K562 (cell line): ENCODE results near the gene PTPN18. TPM values are rescaled to one million over a fixed set of nuclear protein-coding genes. Genes with fewer than 3 reads are reported as not detected.
A peak's percentile ranks its signal among the peaks of the same experiment; 100 is the strongest.

Source experiments
- ASH1L ChIP-seq: fragments of 450-650 bp; IDR thresholded peaks from 2 replicates; pipeline ENCODE4 v1.6.1; 2018; ENCODE audit warnings: borderline replicate concordance, mild to moderate bottlenecking, low read depth; ENCODE audit not compliant: partially characterized antibody
- CCNT2 ChIP-seq: IDR thresholded peaks from 2 replicates; pipeline ENCODE4 v1.6.1; 2011; ENCODE audit warnings: borderline replicate concordance, low read depth, mild to moderate bottlenecking, moderate library complexity, mixed read lengths, low read length; ENCODE audit not compliant: insufficient read length; ENCODE audit errors: extremely low read depth
- CEBPB ChIP-seq: fragments of 450-650 bp; IDR thresholded peaks from 2 replicates; pipeline ENCODE4 v1.6.1; 2016; ENCODE audit warnings: missing genetic modification characterization, missing compliant biosample characterization
- CSDE1 ChIP-seq, 2 experiments: fragments of 450-650 bp; IDR thresholded peaks; 2 replicates each; pipeline ENCODE4 v1.6.1; 2016; ENCODE audit warnings: mild to moderate bottlenecking in 1 of 2
- HDAC1 ChIP-seq, 2 experiments: fragments of 450-650 bp; IDR thresholded peaks; 2 replicates each; pipeline ENCODE4 v1.6.1; 2016 to 2017; ENCODE audit warnings: inconsistent platforms in 1 of 2, mild to moderate bottlenecking in 1 of 2, moderate library complexity in 1 of 2
- HMG20A ChIP-seq: fragments of 450-650 bp; formaldehyde crosslinking; conservative IDR thresholded peaks from 2 replicates; pipeline ENCODE4 v1.4.0; 2020; ENCODE audit warnings: mild to moderate bottlenecking, mixed read lengths
- NCOA2 ChIP-seq, 2 experiments: fragments of 450-650 bp; IDR thresholded peaks; 2 replicates each; pipeline ENCODE4 v1.6.1; 2018; ENCODE audit warnings: mild to moderate bottlenecking in 2 of 2, moderate library complexity in 1 of 2; ENCODE audit not compliant: partially characterized antibody in 2 of 2
- NFATC3 ChIP-seq: fragments of 450-650 bp; IDR thresholded peaks from 2 replicates; pipeline ENCODE4 v1.6.1; 2017; ENCODE audit warnings: mild to moderate bottlenecking
- NR0B1 ChIP-seq: fragments of 450-650 bp; IDR thresholded peaks from one replicate; pipeline ENCODE4 v1.6.1; 2018; ENCODE audit warnings: mild to moderate bottlenecking, moderate library complexity; ENCODE audit not compliant: partially characterized antibody
- RFX1 ChIP-seq: fragments of 450-650 bp; IDR thresholded peaks from 2 replicates; pipeline ENCODE4 v1.6.1; 2016; ENCODE audit warnings: mild to moderate bottlenecking, moderate library complexity
- SAFB2 ChIP-seq: fragments of 200-400 bp; formaldehyde crosslinking; IDR thresholded peaks from 2 replicates; pipeline ENCODE4 v1.6.1; 2018; ENCODE audit warnings: borderline replicate concordance, low read length, low read depth, moderate library complexity; ENCODE audit not compliant: severe bottlenecking
- TAF1 ChIP-seq: IDR thresholded peaks from 2 replicates; pipeline ENCODE4 v1.6.1; 2011; ENCODE audit warnings: mild to moderate bottlenecking, low read length, moderate library complexity; ENCODE audit not compliant: insufficient read depth, control insufficient read depth, severe bottlenecking; ENCODE audit errors: extremely low read depth
- TEAD2 ChIP-seq: fragments of 450-650 bp; IDR thresholded peaks from 2 replicates; pipeline ENCODE4 v1.6.1; 2016; ENCODE audit warnings: missing genetic modification characterization, control low read depth, missing compliant biosample characterization
- XRCC4 ChIP-seq: IDR thresholded peaks from one replicate; pipeline ENCODE4 v1.6.1; 2011; ENCODE audit not compliant: insufficient read depth, insufficient read length; ENCODE audit errors: extremely low read depth
- ZNF696 ChIP-seq: fragments of 250-450 bp; sonication (Bioruptor Pico); conservative IDR thresholded peaks from 2 replicates; pipeline ENCODE4 v1.4.0; 2020; ENCODE audit warnings: mild to moderate bottlenecking, moderate library complexity
- ZNF699 ChIP-seq: fragments of 250-450 bp; sonication (Bioruptor Pico); IDR thresholded peaks from 2 replicates; pipeline ENCODE4 v1.8.0; 2021; ENCODE audit warnings: mild to moderate bottlenecking, moderate library complexity; ENCODE audit not compliant: insufficient replicate concordance
- ZNF740 ChIP-seq, 3 experiments: fragments of 200-800 bp in 1 of 3; sonication (Bioruptor generic) in 1 of 3; sonication (generic) in 1 of 3; formaldehyde crosslinking in 1 of 3; IDR thresholded peaks; 2 replicates each; pipeline versions ENCODE4 v1.6.1 to v1.8.0; 2016 to 2022; ENCODE audit warnings: mild to moderate bottlenecking in 2 of 3, missing compliant biosample characterization in 2 of 3, missing genetic modification characterization in 2 of 3, missing genetic modification reagents in 1 of 3
- ZZZ3 ChIP-seq: fragments of 450-650 bp; IDR thresholded peaks from 2 replicates; pipeline ENCODE4 v1.6.1; 2016; ENCODE audit warnings: antibody characterized with exemption, mild to moderate bottlenecking, moderate library complexity
- polyA plus RNA-seq, 8 experiments: library from polyadenylated mRNA; depleted of rRNA in 4 of 8; stranded (reverse) in 5 of 8; unstranded in 3 of 8; fragments of >200 nt; fragmentation: Nextera tagmentation in 2 of 8; fragmentation: Illumina TruSeq in 1 of 8; extraction: Ambion mirVana in 2 of 8; extraction: Trizol in 1 of 8; gene quantifications; 2 replicates each; pipeline versions ENCODE4 v1.2.1 to v1.2.3, GENCODE V29; 2011 to 2014; ENCODE audit warnings: inconsistent platforms in 1 of 8, missing spikeins in 1 of 8
- total RNA-seq, 7 experiments: library from RNA; depleted of rRNA in 6 of 7; stranded (reverse); fragments of >200 nt in 6 of 7; fragmentation: Illumina TruSeq in 2 of 7; extraction: Trizol in 2 of 7; gene quantifications; 2 replicates each; pipeline versions ENCODE4 v1.2.1 to v1.2.3, GENCODE V29; 2011 to 2021; ENCODE audit warnings: low replicate concordance in 1 of 7
- TF ChIP-seq, protein P1 (sequence below): fragments of 450-650 bp; formaldehyde crosslinking; IDR thresholded peaks from 2 replicates; pipeline ENCODE4 v1.4.0; 2020; ENCODE audit warnings: mild to moderate bottlenecking, moderate library complexity
- TF ChIP-seq, protein P2 (sequence below): fragments of 450-650 bp; conservative IDR thresholded peaks from 2 replicates; pipeline ENCODE4 v1.6.1; 2016; ENCODE audit warnings: missing genetic modification characterization, low read depth, mild to moderate bottlenecking, missing compliant biosample characterization, moderate library complexity

The PTPN18 gene
- total and polyA plus RNA-seq, 9 of the 15 experiments (the other 6 are each of a cell fraction or from before 2014, with no cell fraction given): 11.6 to 90.7 (median 49.6) TPM

DNA sequence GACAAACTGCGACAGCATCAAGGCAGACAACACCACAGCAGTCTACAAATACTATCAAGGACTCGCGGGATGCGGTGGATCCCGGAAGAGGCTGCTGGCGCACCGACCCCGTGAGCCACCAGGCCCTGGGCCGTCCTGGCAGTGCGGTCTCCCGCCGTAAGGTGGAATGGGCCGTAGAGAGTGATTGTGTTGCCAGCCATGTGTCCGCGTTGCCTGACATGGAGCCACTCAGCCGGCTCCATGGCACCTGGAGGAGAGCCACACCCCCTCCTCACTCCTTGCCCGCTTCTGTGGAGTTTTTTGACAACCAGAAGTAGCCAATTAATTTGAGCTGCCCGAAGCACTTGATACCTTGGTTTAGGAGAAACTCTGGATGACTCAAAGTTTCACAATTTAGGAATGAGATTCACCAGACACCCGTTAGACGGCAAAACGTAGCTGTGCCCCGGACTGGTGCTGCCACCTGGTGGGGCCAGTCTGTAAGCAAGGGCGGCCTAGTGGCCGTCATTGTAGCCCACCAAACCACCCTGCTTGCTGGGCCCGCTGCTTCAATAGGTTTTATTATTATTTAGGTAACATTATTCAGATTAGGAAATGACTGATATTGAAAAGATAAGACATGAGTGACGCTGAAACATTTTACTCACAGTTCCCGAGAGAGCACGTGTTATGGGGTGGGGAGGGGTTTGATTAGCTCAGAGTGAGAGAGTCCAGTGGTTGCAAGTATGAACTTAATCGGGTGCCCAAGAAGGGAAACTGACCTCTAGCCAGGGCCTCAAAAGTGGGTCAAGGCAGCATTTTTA is 23.4 kb upstream of the PTPN18 start (continued):
- TF ChIP-seq CEBPB (peak; percentile 71), CCNT2 (no peak), RFX1 (no peak), XRCC4 (no peak), TEAD2 (tag) (no peak), ZNF740 (CRISPR knock-in tag; IDR thresholded peaks at IDR 0.05) (no peak), ZNF740 (tag; IDR thresholded peaks at IDR 0.05) (no peak), NR0B1 (no peak), ZZZ3 (no peak), ZNF699 (CRISPR knock-in tag) (no peak), SAFB2 (no peak), CSDE1 (IDR thresholded peaks at IDR 0.05) (no peak), ZNF696 (CRISPR knock-in tag) (no peak), ASH1L (no peak), NFATC3 (no peak), TAF1 (no peak), HDAC1 (IDR thresholded peaks at IDR 0.05) (no peak), HMG20A (no peak), NCOA2 (IDR thresholded peaks at IDR 0.05; ENCODE audit: partially characterized antibody in 2 of 2) (no peak)
- TF ChIP-seq, protein P1, sequence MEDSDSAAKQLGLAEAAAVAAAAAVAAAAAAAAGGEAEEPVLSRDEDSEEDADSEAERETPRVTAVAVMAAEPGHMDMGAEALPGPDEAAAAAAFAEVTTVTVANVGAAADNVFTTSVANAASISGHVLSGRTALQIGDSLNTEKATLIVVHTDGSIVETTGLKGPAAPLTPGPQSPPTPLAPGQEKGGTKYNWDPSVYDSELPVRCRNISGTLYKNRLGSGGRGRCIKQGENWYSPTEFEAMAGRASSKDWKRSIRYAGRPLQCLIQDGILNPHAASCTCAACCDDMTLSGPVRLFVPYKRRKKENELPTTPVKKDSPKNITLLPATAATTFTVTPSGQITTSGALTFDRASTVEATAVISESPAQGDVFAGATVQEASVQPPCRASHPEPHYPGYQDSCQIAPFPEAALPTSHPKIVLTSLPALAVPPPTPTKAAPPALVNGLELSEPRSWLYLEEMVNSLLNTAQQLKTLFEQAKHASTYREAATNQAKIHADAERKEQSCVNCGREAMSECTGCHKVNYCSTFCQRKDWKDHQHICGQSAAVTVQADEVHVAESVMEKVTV (CRISPR knock-in tag): peak; percentile 88
- TF ChIP-seq, protein P2, sequence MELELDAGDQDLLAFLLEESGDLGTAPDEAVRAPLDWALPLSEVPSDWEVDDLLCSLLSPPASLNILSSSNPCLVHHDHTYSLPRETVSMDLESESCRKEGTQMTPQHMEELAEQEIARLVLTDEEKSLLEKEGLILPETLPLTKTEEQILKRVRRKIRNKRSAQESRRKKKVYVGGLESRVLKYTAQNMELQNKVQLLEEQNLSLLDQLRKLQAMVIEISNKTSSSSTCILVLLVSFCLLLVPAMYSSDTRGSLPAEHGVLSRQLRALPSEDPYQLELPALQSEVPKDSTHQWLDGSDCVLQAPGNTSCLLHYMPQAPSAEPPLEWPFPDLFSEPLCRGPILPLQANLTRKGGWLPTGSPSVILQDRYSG: no peak
